HG03439 (cell line): ENCODE data around the gene MTRF1L.
"Not testable (repeated sequence)": the region's sequence is repeated elsewhere in the genome, so short reads cannot be mapped to it uniquely, and the experiment has no call there.

Experiments used
- ATAC-seq: cut with Tn5 transposase; IDR thresholded peaks from one replicate; pipeline ENCODE4 v1.9.1; 2021; ENCODE audit warnings: mild to moderate bottlenecking, moderate library complexity; ENCODE audit not compliant: unreplicated experiment

Gene MTRF1L

DNA sequence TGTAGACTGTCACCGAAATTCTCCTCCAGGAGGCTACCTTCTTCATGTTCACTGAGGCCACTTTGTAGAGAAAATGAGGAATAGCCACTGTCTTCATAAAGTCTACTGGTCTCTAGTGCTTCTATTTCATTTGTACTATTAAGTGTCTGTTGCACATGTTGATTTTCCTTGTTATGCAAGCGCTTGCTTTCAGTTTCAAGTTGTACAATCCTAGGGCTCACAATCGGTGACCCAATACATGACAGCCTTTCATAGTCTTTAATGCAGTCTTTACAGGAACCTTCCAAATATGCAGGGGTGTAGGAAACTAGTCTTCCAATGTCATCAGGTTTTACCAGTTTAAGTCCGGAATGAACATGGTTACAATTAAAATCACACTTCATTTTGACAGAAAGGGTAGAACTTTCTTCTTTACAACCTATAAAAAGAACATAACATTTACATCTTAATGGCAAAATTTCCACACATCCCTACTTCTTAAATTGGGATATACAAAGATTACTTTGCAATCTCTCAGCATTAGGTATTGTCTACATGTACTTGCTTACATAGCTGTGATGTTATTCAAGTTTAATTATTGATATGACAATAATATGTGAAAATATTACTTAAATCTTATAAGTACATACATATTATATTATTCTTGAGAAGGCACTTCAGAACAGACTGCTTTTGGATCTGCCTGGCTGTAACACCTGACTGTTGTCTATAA lies 27.1 kb downstream of the MTRF1L start:
- no peak for ATAC-seq

- no peak for ATAC-seq
These were observed 28.6 kb downstream of the MTRF1L start for GRCh38 chr6:152973916-152974315.

- no peak for ATAC-seq
These were observed 32.7 kb downstream of the MTRF1L start for GRCh38 chr6:152969688-152970418.

- ATAC-seq = not testable (repeated sequence)
These were observed 36.2 kb downstream of the MTRF1L start for GRCh38 chr6:152966168-152966894.

- no peak for ATAC-seq
These were observed 43.2 kb downstream of the MTRF1L start for GRCh38 chr6:152959333-152959732.

DNA sequence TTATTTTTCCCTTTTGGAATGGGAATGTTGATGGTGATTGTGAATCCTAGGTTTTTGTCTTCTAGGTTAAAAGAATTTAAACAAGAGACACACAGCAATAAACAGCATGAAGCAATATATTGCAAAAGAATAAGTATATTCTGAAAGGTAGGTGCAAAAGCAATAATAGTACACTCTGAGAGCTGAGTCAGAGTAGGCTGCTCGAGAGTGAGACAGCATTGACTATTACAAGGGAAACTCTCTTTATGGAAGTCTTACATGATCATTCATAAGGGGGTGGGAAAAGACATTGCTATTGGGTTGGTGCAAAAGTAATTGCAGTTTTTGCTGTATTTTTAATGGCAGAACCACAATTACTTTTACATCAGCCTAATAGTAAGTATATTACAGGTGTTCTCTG lies 44.7 kb downstream of the MTRF1L start:
- no peak for ATAC-seq

GRCh38 chr6:152954443-152954842 lies 48.1 kb downstream of the MTRF1L start:
- ATAC-seq = no peak

DNA sequence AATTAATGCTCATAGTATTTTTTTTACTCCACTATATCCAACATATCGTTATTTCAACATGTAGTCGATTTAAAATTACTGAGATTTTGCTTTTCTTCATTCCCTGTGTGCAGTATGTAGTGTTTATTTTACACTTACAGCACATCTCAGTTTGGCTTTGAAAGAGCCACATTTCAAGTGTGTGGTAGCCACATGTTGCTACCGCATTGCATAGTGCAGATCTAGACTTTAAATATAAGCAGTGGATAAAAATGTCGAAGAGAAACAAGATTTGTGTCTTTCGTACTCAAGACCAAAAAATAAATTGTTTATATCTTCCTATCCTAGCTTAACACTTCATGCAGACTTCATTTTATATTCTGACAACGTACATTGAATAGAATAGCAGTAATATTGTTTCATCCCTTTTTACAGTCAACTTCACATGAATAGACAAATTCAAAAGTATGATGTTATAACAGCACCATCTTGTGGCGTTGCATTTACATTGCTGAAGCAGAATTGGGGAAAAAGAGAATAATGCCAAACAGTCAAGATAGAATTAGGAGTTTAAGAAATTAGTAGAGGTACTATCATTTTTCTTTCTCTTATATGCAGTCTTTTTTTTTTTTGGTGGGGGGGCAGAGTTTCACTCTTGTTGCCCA lies 49.5 kb downstream of the MTRF1L start:
- ATAC-seq = no peak

DNA sequence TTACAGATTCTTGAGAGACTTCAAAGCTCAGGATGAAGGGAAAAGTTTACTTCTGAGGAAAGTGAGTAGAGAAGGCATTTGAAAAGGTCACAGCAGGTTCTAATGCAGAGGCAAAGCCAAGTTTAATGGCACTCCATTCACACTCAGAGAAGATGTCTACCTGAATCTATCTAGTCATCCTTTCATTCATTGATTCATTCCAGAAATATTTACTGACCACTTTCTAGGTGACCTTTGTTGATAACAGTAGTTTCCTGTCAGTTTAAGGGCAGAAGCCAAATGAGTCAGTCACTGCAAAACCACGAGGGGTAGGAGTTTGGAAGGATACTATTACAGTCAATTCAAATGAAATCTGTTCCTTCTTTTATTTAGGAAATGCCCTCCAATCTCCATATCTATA lies 50.5 kb downstream of the MTRF1L start:
- ATAC-seq = no peak

DNA sequence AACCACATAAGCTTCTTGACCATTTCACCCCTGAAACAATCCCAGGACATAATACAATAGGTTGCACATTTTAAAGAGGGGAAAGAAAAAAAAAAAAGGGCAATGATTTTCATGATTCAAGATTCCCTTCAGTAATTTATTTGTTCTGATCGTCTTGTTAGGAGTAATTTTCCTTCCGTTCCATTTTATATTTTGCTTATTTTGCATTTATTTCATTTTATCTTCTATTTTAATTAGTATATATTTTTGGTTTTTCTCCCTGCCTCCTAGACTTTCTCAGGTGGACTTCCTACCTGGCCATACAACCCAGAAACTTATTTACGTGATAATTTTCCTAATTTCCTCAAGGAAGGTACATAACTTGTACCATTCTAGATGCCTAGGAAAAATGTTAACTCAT lies 52.3 kb downstream of the MTRF1L start:
- no peak for ATAC-seq

DNA sequence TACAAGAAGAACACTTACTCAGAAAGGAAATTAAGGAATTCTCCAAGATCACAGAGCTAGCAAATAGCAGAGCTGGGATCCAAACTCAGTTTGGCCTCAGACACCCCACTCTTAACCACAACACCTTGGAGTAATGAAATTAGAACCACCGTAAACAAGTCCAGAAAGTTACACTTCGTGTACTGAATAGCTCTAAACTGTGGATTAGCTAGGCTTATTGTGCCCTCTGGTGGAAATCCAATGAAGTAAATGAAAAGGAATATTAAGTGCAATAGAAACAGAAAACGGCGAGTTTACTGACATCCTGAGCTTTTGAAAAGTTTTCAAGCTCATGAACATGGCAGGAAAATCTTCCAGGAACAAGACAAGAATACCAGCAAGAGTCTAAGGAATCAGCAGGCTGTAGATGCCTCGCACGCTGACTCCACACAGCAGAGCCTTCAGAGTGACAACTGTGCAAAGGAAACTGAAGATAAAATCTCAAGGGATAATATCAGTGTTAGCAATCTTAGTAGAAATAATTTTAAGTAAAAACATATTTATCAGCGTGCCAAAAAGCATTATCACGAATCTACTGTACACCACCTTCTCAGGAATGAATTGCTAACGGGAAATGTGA lies 54.2 kb downstream of the MTRF1L start:
- ATAC-seq = peak; percentile 87

DNA sequence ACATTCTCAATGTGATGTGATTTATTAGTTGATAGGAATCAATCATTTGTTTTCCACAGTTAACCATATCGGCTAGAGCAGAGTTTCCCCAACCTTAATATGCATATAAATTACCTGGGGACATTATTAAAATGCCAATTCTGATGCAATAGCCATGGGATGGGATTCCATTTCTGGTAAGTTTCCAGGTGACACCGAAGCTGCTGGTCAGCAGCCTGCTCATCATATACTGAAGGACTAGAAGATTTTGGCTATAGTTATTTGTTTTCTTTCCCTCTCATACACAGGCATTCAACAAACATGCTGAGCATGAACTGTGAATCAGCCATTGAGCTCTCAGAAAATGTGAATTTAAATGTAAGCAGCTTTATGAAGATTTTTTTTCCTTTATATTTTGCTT lies 55.5 kb downstream of the MTRF1L start:
- no peak for ATAC-seq

DNA sequence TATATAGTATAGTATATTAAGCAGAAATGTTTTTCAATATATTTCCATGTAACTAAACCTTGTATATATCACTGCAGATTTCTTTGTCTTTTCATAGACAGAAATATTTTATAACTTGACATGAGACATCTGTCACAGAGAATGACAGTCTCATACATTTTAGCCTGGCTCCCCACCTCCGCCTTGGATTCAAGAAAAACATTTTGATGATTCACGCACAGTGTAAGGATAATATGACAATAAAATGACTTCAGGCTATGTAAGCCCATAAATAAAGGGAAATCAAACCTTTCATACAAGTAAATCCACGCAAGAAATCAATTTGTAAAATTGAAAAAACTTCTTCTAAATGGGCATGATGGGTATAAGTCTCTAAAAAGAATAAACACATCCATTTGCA lies 56.0 kb downstream of the MTRF1L start:
- no peak for ATAC-seq

- no peak for ATAC-seq
These were observed 59.1 kb downstream of the MTRF1L start for GRCh38 chr6:152943260-152943897.

DNA sequence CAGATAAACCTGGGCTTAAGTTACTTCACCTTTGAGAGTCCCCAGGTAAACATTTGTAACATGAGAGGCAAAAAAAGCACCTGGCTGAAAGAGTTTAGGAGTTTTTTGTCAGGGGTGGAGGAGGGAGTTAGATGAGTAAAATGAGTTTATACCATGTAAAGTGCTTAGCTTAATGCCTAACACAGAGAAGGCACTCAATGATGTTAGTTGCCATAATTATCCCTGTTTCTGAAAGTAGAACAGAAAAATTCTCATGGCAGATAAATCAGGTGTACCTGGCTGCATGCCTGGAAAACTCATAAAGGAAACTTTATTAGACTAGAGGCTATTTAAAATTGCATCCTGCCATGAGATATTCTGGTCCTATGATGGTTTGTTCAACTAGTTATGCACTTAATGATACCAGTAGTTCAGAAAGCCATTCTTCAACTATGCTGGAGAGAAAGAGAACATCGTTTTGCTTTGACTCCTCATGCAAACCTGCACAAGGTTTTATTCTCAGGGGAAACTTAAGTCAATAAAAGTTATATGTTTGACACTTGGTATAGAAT lies 60.1 kb downstream of the MTRF1L start:
- no peak for ATAC-seq

DNA sequence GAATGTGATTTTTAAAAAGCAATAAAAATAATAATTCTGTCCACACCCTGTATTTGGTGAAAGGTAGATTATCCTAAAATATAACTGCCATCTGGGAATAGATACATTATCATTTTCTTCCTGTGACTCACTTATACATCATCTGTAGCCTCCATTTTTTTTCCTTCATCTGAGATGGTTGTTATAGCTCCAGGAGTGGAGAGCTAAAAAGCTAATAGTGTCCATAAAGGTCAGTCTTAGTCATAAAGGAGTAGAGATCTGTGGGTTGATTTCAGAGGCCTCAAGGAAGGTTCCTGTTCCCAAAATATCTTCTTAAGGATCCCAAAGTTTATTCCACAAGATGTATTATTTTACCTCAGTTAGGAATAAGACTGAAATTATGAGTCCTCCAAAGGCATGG lies 60.8 kb downstream of the MTRF1L start:
- no peak for ATAC-seq
